Measurements from ENCODE around the gene HERPUD1.
A peak's percentile ranks its signal among the peaks of the same experiment; 100 is the strongest.
"Not testable (repeated sequence)": the region's sequence is repeated elsewhere in the genome, so short reads cannot be mapped to it uniquely, and the experiment has no call there.

Gene HERPUD1

DNA sequence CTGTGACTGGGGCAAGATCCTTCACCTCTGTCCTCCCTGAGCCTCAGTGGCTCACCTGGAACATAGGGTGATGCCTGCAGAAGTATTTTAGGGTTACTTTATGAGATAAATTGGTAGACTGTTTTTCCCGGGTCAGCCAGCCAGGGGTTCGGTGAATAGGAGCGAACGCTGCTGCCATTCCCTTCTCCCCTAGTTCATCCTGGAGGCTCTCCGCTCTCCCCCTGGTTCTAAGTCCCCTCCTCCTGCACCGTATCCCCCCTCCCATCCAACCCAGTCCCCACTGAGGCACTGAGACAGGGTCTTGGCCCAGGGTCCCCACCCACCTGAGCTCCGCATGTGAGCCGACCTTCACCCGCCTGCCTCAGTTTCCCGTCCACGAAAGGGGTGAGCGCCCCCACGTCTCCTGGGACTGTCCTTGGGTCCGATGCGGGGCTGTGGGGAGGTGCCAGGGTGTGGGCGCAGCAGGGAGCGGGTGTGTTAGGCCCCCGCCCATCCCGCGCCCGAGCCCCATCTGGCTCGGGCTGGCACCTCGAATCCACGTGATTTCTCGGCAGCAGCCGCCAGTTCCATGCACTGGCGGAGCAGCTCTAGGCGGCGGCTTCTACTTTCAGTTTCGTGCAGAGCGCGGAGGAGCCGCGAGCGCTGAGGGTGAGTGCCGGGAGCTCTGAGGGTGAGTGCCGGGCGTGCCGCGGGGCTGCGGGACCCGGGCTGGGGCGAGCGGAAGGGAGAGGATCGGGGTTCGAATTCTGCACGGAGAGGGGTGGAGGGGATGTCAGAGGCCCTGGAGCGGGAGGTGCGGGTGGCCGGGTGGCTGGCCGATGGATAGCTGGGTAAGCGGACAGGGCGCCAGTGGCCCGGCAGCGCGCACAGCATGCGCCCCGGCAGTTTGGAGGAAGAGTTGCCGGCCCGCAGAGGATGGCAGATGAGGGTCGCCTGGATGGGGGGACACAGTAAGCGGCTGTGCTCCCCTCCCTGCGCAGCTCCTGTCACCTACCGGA, 57.3 kb downstream of the HERPUD1 start, which contains the start of gene NLRC5:
NLRC5 (plus strand) TSS at position 610 of the 998 bp plus-strand sequence. CDS start 31,156 bp downstream, outside the sequence.
- H3K4me3 ChIP-seq (ENCODE audit: low read depth, low read length) = peak within 1 kb of the TSS; percentile 68
- DNase-seq (ENCODE audit: low read depth) = peak; percentile 47

DNA sequence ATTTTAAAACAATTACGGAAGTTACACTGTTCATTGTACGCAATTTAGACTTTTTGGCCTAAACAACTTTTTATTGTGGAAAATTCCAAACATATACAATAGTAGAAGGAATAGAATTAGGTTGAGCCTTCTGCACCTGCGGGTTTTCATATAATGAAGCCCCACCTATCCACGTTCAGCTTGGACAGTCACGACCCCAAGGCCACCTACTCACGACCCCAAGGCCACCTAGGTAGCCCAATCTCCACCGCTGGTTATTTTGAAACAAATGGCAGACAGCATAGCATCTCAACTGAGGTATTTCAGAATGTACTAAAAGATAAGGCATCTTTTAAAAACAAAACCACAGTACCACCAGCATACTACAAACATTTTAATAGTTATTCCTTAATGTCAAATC, 58.0 kb downstream of the HERPUD1 start:
- peak overlapping the region; percentile 68 for H3K4me3 ChIP-seq (ENCODE audit: low read depth, low read length)
- DNase-seq (ENCODE audit: low read depth) = no peak

DNA sequence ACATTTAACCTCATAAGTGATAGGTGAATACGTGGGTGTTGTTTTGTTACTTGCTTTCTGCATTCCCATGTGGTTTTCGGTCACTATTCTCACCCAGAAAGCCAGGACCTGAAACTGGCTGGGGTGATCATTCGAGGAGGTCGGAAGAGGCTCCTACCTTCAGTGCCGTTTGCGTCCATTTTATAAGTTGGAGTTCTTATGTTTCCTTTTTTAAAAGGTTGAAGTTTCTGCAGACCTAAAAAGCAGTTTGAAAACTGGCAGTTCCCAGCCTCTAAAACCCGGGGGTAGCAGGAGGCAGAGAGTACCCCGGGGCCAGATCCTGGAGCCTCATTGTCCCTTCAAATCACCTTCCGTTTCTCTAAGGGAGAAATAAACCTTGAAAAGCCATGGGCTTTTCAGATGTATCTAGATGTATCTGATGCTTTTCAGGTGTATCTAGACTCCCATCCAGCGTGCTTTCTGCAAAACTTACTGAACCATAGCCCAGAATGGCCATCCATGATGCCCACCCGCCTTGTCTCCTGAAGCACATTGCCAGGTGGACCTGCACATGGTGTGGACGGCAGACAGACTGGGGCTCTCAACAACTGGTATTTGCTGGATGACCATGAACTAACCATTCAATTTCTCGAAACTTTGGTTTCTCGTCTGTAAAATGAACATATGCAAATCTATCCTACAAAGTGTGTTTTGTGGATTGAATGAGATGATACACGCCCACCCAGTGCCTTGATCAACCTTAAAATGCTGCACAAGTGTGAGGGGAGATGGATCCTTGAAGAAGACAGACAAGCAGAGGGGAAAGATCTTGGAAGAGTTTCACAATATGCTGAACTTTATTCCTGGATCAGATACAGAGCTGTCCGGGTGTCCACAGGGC, 58.7 kb downstream of the HERPUD1 start:
- no peak for DNase-seq (ENCODE audit: low read depth)
- H3K4me3 ChIP-seq (ENCODE audit: low read depth, low read length) = no peak overlapping the region

DNA sequence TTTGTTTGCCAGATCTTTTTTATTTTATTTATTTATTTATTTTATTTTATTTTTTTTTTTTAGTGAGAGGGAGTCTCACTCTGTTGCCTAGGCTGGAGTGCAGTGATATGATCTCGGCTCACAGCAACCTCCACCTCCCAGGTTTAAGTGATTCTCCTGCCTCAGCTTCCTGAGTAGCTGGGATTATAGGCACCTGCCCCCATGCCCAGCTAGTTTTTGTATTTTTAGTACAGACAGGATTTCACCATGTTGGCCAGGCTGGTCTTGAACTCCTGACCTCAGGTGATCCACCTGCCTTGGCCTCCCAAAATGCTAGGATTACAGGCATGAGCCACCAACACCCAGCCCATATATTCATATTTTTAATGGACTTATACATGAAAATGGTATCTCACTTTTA, 60.5 kb downstream of the HERPUD1 start:
- H3K4me3 ChIP-seq (ENCODE audit: low read depth, low read length); DNase-seq (ENCODE audit: low read depth): not testable (repeated sequence)

DNA sequence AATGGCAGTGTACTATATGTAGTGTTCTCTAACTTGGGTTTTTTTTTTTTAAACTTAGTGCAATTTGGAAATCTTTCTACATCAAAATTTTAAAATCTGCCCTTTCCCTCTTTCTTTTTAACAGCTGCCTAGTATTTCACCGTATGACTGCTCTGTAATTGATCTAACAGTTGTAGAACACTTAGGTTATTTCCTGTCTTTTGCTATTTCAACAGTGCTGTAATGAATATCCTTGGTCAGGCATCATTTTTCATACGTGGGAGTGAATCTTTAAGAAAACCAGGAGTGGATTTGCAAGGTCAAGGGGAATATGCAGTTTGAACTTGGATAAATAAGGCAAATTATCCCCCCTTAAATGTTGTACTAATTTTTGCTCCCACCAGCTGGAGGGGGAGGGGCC, 61.3 kb downstream of the HERPUD1 start:
- DNase-seq (ENCODE audit: low read depth) = no peak
- no peak overlapping the region for H3K4me3 ChIP-seq (ENCODE audit: low read depth, low read length)

DNA sequence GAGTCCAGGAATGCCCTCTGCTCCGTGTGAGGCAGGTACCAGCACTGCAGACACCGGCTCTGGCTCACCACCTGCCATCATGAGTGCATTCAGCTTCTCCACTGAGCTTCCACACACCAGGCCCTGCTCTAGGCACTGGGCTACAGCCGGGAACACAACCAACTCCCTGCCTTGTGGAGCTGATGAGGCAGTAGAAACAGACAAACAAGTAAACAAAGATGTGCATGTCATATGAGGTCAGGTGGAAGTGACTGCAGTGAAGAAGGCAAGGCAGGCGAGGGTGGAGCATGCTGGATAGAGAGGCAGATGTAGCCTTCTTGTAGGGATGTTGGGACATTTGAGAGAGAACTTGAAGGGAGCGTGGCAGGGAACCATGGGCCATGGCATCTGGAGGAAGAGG, 62.4 kb downstream of the HERPUD1 start:
- no peak for DNase-seq (ENCODE audit: low read depth)
- no peak overlapping the region for H3K4me3 ChIP-seq (ENCODE audit: low read depth, low read length)
